ENCODE results near the gene RAB11B. TPM values are rescaled to one million over a fixed set of nuclear protein-coding genes. Genes with fewer than 3 reads are reported as not detected.
A peak's percentile ranks its signal among the peaks of the same experiment; 100 is the strongest.
"Not testable (repeated sequence)": the region's sequence is repeated elsewhere in the genome, so short reads cannot be mapped to it uniquely, and the experiment has no call there.

Gene RAB11B
- 10 to 100 TPM; 83.1 to 86.9 TPM for total RNA-seq
- long read RNA-seq, donor 1, transcript RAB11B-201 (5 exons, 1,751 nt), result major isoform, 45 of 55 reads
- long read RNA-seq, donor 1, partial matches to known transcripts, result 3 of 55 reads
- long read RNA-seq, donor 1, other reads (novel, unspliced or antisense), result 4 of 55 reads
- long read RNA-seq, donor 2, transcript RAB11B-201 (5 exons, 1,751 nt), result major isoform, 265 of 295 reads
- long read RNA-seq, donor 2, transcript RAB11B-202 (4 exons, 894 nt), result minor isoform, 7 of 295 reads
- long read RNA-seq, donor 2, partial matches to known transcripts, result 13 of 295 reads
- long read RNA-seq, donor 2, other reads (novel, unspliced or antisense), result 10 of 295 reads

DNA sequence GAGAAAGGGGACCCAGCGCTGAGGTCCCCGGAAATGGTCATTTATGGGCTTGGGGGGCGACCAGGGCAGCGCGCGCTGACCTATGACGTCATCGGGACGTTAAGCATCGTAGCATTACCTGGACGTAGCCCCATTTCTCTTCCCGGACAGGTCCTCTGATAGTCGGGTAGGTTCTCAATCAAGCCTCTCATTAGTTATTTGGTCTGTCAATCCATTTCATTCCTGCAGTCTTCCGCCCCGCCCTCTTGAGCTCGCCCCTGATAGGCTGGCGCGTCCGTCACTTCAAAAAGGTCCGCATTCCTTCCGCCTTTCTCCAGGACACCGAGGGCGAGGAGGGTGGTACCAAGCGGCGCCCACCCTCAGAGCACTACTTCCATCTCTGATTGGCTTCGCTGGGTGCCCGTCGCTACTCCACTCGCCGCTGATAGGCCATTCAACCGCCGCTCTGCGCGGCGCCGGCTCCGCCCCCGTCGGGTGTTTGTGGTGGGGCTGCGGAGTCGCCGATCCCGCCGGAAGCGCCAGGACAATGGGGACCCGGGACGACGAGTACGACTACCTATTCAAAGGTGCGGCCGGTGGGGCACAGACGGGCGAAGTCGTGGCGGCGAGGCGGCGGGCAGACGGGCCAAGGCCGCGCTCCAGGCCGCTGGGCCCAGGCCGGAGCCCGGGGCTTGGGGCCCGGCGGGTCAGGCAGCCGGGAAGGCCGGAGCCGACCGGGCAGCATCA lies at the start of gene RAB11B:
Gene RAB11B (plus strand): TSS at position 470 of the 726 bp plus-strand sequence. CDS start 57 bp downstream, at position 527.
- peak; percentile 100 for DNase-seq (ENCODE audit: low spot score)
- intact Hi-C loops (cut with DNase I), result no loop called here

DNA sequence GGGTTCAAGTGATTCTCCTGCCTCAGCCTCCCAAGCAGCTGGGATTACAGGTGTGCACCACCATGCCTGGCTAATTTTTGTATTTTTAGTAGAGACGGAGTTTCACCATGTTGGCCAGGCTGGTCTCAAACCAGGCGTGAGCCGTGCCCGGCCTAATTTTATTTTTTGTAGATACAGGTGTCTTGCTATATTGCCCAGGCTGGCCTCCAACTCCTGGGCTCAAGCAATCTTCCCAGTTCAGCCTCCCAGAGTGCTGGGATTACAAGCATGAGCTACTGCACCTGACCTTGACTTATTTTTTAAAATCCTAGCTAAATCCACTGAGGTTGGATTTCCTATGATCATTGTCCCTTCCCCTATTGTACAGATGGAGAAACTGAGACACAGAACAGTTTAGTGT lies 48.7 kb upstream of the RAB11B start:
- DNase-seq (ENCODE audit: low spot score), result not testable (repeated sequence)
- intact Hi-C loops (cut with DNase I), result loop anchor here in 1 of 2 donors (10.0 kb wide), 1 partner anchor 173 kb away; the partner anchor contains the start of gene ZNF414

DNA sequence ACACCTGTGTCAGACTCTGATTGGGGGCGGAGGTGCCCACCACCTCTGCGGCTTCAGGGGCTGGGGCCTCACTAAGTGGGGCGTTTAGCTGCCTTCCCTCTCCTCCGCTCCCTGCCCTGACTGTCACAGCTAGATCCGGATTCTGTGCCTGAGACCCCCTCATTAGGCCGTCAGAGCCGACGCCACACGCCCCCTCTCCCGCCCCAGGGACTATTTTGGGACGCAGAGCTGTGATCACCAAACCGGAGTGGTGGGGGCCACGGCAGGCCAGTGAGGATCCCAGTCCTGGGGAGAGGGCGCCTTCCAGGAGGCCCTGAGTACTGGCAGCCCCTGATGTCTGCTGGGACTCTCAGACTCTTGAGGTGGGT lies 47.9 kb upstream of the RAB11B start:
- intact Hi-C loops (cut with DNase I), result loop anchor here in 1 of 2 donors (10.0 kb wide), 1 partner anchor 173 kb away; the partner anchor contains the start of gene ZNF414
- DNase-seq (ENCODE audit: low spot score), result no peak

DNA sequence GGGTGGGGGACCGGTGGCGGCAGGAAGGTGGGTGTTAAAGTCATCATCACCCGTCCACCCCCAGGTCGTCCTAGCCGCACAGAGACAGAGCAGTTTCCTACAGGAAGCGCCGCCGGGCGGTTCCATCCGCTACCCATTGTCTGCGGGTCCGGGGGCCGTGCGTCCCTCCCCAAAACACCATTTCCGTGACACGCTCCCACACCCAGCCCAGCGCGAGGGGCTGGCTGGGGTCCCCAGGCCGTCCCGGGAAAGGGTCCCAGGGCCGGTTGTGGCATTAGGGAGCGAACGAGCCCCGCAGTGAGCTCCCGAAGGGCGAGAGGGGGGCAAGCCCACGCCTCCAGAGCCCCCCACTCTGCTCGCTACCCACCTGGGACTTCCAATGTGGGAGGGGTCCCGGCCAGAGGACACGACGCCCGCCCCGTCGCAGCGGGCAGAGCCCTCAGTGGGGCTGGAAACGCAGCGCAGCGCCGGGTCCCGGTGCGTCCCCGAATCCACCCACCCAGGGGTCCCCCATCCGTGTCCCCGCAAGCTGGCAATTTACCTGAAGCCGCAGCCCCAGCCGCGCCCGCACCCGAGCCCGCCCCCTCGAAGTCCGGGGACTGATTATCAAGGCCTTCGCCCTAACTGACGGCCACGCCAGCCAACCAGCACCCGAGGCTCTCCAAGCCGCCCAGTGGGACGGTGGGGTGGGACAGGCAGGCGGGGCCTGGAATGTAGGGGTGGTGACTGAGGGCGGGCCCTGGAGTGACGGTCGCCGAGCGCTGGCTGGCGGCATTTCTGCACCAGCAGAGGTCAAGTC lies 47.3 kb upstream of the RAB11B start, which contains the start of gene KANK3:
Gene KANK3 (minus strand): TSS at position 579 of the 799 bp plus-strand sequence. CDS start 5,434 bp downstream, outside the sequence.
- peak; percentile 98 for DNase-seq (ENCODE audit: low spot score)
- intact Hi-C loops (cut with DNase I), result loop anchor here in 1 of 2 donors (10.0 kb wide), 1 partner anchor 172 kb away; the partner anchor contains the start of gene ZNF414

DNA sequence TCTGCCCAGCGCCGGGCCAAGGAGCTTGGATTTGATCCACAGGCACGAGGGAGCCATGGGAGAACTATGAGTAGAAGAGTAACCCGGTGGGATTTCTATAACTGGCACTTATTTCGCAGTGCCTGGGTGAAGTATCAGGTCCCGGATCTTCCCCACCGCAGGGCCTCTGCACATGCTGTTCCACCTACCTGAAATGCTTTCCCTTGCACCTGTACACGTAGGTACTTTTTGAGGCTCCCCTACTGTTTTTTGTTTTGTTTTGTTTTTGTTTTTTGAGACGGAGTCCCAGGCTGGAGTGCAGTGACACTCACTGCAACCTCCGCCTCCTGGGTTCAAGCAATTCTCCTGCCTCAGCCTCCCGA lies 46.7 kb upstream of the RAB11B start:
- DNase-seq (ENCODE audit: low spot score), result no peak
- intact Hi-C loops (cut with DNase I), result loop anchor here in 1 of 2 donors (10.0 kb wide), 1 partner anchor 171 kb away; the partner anchor contains the start of gene ZNF414

DNA sequence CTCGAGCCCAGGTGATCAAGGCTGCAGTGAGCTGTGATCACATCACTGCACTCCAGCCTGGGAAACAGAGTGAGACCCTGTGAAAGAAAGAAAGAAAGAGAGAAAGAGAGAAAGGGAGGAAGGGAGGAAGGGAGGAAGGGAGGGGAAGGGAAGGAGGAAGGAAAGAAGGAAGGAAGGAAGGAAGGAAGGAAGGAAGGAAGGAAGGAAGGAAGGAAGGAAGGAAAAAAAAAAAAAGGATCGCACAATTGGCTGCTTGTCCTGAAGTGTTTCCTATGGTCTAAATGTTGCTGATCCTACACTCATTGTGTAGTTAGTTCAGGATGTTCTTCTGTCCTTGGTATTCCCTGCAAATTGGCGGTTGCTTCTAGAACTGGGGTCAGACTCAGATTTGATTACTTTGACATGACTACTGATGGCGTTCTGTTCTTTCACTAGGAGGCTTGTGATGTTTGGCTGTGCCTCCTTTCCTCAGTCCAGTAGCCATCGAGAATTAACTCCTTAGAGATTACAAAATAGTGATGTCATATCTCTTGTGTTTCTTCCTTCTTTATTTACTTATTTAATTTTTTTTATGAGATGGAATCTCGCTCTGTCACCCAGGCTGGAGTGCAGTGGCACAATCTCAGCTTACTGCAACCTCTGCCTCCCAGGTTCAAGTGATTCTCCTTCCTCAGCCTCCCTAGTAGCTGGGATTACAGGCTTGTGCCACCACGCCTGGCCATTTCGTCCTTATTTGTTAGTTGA lies 40.4 kb upstream of the RAB11B start:
- DNase-seq (ENCODE audit: low spot score), result not testable (repeated sequence)
- intact Hi-C loops (cut with DNase I), result loop anchor here (5.0 to 10.0 kb wide), 3 partner anchors 48 to 165 kb away; partner anchors contain the start of gene ZNF414 (in 1 of the 2)

DNA sequence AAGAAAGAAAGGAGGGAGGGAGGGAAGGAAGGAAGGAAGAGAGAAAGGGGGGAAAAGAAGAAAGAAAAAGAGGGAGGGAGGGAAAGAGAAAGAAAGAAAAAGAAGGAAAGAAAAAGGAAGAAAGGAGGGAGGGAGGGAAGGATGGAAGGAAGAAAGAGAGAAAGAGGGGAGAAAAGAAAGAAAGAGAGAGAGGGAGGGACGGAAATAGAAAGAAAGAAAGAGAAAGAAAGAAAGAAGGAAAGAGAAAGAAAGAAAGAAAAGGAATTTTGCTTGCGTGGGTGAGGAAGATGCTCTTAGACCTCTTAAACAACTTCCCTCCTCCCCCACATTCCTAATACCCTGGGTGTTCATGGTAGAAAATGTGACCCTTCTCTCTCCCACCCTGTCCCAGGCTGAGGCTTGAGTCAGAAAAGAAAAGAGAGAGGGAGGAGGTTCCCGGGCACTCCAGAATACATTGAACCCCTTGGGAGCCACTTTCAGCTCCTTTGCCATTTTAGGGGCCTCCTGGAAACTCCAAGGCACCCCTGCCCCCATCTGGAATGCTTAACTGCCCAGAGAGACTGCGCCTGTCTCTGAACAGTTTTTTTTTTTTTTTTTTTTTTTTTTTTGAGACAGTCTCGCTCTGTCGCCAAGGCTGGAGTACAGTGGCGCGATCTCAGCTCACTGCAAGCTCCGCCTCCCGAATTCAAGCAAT lies 37.9 kb upstream of the RAB11B start:
- intact Hi-C loops (cut with DNase I), result loop anchor here (5.0 kb wide), 2 partner anchors 45 to 155 kb away; no protein-coding TSS in a partner anchor
- DNase-seq (ENCODE audit: low spot score), result no peak

DNA sequence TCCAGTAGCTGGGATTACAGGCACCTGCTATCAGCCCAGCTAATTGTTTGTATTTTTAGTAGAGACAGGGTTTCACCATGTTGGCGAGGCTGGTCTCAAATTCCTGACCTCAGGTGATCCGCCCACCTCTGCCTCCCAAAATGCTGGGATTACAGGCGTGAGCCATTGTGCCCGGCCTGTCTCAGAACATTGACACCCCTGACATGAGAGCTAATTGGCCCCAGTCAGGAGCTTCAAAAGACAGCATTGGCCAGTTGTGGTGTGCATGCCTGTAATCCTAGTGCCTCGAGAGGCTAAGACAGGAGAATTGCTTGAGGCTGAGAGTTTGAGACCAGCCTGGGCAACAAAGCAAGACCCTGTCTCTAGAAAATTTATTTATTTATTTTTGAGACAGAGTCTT lies 37.3 kb upstream of the RAB11B start:
- intact Hi-C loops (cut with DNase I), result loop anchor here (5.0 kb wide), 2 partner anchors 44 to 154 kb away; no protein-coding TSS in a partner anchor
- DNase-seq (ENCODE audit: low spot score), result not testable (repeated sequence)

DNA sequence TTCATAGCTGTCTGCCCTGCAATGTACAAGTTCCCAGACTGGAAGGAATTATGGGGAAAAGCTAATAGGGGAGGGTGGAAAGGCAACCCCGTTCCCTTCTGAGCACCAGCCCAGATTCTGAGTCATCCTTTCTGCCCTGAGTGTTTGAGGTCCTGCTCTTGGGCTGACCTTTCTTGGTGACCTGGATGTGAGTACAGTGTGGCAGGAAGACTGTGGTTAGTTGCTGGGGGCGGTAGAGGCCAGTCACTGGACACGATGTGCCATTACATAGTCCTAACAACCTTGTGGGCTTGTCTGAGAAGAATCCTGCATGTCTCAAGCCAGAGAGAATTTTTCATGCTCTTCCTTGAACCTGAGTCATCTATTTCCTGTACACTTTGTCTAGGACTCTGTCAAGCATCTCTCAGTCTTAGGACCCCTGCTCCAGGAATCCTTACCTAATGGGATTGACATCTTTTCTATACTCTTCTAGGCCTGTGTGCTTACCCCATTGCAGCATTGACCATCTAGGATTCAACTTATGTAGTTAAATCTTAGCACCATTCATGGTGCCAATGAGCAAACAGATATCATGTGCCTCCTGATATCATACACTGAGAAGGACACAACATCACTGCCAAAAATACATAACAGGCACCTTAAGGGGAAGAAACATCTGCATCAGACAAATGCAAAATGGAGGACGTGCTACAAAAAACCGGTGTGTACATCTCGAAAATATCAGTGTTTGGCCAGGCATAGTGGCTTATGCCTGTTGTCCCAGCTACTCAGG lies 34.3 kb upstream of the RAB11B start:
- DNase-seq (ENCODE audit: low spot score), result peak; percentile 89
- intact Hi-C loops (cut with DNase I), result loop anchor here in 1 of 2 donors (2.0 kb wide), 1 partner anchor 41 kb away; no protein-coding TSS in a partner anchor

DNA sequence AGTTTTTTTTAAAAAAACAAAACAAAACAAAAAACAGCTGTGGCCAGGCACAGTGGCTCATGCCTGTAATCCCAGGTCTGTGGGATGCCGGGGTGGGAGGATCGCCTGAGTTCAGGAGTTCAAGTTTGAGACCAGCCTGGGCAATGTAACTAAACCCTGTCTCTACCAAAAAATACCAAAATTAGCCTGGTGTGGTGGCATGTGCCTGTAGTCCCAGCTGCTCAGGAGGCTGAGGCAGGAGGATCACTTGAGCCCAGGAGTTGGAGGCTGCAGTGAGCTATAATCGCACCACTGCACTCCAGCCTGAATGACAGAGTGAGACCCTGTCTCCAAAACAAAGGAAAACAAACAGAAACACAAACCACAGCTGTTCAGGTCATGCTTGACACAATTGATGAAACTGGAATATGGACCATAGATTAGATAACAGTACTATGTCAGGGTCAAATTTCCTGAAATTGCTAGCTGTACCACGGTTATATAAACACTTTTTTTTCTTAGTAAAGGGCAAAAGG lies 33.1 kb upstream of the RAB11B start:
- intact Hi-C loops (cut with DNase I), result no loop called here
- no peak for DNase-seq (ENCODE audit: low spot score)

DNA sequence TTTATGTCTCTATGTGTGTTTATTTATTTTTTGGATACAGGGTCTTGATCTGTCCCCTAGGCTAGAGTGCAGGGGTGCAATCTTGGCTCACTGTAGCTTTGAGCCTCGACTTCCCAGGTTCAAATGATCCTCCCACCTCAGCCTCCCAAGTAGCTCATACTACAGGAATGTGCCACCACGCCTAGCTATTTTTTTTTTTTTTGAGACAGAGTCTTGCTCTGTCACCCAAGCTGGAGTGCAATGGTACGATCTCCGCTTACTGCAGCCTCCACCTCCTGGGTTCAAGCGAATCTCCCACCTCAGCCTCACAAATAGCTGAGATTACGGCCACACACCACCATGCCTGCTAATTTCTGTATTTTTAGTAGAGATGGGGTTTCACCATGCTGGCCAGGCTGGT lies 31.2 kb upstream of the RAB11B start:
- intact Hi-C loops (cut with DNase I), result no loop called here
- DNase-seq (ENCODE audit: low spot score), result no peak

DNA sequence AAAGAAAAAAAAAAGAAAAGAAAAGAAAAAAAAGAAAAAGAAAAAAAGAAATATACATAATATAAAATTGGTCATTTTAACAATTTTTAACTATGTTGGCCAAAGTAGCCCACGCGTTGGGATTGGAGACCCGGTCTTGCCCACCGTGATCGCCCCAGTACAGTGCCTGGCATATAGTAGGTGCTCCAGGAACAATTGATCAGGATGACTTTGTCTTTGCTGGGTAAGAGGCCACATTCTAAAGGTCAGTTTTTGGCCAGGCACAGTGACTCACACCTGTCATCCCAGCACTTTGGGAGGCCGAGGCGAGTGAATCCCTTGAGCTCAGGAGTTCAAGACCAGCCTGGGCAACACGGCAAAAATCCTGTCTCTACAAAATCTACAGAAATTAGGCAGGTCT lies 30.0 kb upstream of the RAB11B start:
- intact Hi-C loops (cut with DNase I), result no loop called here
- DNase-seq (ENCODE audit: low spot score), result no peak

DNA sequence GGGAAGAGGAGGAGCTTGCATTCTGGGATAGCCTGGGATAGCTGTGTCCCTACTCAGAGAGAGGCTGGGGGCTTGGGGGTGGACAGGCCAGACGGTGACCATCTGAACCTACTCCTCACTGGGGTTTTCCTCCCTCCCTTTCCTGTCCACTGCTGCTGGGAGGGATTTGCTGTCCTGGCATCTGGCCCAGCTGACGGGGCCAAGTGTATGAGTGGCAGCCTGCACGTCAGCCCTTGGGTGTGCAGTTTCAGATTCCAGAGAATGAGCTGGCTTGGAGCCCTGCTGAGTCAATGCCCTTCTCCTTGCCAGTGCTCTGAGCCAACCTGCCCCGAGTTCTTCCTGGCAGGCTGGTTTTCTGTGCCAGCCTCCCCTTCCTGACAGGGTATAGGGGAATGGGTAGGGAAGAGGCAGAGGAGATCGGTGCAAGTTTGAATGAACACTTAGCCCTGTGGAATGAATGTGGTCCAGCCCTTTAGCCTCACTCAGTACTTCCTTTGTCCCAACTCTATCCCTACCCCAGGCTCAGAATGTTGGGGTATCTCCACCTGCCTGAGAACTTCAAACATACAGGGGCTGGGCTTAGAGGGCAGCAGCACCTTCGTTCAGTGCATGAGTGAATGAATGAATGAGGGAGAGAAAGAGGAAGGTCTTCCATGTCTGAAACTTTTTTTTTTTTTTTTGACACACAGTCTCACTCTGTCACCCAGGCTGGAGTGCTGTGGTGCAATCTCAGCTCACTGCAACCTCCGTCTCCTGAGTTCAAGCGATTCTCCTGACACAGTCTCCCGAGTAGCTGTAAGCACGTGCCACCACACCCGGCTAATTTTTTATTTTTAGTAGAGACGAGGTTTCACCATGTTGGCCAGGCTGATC lies 28.0 kb upstream of the RAB11B start:
- intact Hi-C loops (cut with DNase I), result no loop called here
- peak; percentile 98 for DNase-seq (ENCODE audit: low spot score)

DNA sequence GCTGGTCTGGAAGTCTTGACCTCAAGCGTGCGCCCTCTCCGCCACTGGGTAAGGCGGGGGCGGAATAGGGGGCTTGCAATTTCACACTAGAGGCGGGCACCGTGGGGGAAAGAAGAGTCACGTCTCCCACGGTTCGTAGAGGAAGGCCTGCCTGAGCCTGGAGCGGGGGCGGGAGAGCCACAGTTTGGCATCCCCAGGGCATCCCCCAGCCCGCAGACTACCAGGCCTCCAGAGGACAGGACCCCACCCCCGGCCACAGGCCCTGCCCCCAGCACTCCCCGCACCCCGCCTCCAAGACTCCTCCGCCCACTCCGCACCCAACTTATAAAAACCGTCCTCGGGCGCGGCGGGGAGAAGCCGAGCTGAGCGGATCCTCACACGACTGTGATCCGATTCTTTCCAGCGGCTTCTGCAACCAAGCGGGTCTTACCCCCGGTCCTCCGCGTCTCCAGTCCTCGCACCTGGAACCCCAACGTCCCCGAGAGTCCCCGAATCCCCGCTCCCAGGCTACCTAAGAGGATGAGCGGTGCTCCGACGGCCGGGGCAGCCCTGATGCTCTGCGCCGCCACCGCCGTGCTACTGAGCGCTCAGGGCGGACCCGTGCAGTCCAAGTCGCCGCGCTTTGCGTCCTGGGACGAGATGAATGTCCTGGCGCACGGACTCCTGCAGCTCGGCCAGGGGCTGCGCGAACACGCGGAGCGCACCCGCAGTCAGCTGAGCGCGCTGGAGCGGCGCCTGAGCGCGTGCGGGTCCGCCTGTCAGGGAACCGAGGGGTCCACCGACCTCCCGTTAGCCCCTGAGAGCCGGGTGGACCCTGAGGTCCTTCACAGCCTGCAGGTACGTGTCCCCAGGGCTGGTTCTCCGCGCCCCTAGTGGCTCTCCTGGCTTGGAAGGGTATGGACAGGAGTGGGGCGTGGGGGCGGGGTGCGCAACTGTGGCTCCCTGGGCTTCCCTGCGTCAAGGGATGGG lies 26.1 kb upstream of the RAB11B start, which contains the start of gene ANGPTL4:
Gene ANGPTL4 (plus strand): TSS at position 353 of the 969 bp plus-strand sequence. CDS start 167 bp downstream, at position 520.
- intact Hi-C loops (cut with DNase I), result no loop called here
- peak; percentile 93 for DNase-seq (ENCODE audit: low spot score)

DNA sequence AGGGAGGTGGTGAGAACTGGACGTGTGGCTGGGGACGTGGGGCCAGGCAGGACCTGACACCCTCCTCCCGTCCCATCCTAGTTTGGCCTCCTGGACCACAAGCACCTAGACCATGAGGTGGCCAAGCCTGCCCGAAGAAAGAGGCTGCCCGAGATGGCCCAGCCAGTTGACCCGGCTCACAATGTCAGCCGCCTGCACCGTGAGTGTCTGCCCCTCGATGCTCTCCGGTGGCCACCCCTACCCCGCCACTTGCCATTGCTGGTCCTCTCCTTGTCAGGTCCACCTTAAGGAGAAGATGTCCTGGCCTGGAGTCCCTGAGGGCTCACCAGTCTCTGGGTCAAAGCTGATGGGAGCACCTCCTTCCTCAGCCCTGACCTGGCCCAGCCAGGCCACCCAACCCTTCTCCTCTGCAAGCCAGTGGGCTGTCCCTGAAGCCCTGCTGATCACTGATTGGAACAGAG lies 24.0 kb upstream of the RAB11B start:
- peak; percentile 76 for DNase-seq (ENCODE audit: low spot score)
- intact Hi-C loops (cut with DNase I), result no loop called here
